ENCODE data around the gene MRO.

MRO gene

DNA sequence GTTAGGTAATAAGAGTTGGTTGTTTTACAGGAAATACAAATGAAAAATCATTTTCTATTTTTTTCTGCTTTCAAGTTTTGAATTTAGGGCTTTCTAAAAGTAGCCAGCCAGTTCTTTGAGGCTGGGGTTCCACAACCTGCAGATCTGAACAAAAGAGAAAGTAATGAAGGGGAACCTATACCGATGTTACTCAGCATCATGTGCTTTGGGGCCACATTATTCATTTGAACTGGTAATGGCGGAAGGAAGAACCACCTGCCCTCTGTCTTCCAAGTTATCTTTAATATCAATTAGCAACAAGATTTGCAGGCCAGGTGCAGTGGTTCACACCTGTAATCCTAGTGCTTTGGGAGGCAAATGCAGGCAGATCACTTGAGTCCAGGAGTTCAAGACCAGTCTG, 12.9 kb upstream of the MRO start:
- DNase-seq = no peak

DNA sequence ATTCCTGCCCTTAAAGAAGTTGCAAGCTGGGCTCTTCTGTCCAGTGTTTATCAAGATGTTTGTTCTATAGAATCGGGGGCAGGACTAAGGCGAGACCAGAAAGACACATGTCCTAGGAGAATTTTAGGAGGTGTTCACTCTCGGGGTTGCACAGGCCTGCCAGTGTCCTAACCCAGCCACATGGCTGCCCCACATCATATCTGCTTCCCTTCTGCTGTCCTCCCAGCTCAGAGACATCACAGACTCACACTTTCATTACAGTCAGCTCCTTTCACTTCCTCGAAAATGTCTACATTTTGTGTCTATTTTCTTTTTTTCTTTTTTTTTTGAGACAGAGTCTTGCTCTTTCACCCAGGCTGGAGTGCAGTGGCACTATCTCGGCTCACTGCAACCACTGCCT, 10.7 kb upstream of the MRO start:
- DNase-seq = no peak

DNA sequence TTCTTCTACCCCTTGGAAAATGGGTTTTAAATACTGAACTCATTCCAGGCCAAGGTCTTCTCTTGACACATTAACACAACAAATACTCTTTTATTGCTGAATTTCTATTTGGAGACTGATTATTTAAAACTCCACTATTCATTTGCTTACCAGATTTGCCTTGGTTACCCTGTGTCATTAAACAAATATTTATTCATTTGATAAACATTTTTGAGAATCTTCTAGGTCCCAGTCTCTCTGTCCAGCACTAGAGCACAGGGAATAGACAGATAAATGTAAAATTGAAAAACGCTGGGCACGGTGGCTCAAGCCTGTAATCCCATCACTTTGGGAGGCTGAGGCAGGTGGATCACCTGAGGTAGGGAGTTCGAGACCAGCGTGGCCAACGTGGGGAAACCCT, 9.8 kb upstream of the MRO start:
- no peak for DNase-seq

DNA sequence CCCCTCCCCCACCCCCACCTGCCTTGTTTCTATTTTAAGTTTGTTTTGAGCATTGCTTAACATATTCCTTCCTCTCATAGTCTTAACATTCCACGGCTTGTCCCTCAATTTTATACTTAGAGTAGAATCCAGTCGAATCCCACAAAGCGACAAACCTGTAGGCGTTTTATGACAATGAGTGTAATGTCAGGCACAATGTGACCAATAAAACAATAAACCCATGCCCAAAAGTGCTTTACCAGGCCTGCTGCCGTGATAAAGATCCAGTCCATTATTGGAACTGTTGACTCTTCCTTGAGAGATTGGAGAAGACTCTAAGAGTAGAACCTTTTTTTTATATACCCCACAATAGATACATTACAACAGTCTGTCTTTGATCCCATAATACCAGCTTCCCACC, 6.2 kb upstream of the MRO start:
- DNase-seq = no peak

DNA sequence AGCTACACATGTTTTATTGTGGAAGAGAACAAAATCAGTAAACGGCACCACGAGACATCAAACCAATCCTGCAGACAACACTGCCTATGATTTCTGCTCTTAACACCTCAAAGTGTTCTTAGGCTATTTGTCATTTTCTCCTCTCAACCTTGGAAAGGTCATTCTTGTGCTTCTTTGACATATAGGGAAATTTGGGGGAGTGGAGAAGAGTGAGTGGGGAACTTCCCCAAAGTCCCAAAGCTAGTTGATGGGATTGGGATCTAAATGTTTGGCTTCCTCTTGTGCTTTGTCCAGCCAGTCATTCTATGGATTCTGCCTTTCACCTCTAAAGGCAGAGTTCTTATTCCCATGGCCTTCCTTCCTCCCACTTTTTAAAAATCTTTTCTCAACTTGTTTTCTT, 5.8 kb upstream of the MRO start:
- DNase-seq = no peak

DNA sequence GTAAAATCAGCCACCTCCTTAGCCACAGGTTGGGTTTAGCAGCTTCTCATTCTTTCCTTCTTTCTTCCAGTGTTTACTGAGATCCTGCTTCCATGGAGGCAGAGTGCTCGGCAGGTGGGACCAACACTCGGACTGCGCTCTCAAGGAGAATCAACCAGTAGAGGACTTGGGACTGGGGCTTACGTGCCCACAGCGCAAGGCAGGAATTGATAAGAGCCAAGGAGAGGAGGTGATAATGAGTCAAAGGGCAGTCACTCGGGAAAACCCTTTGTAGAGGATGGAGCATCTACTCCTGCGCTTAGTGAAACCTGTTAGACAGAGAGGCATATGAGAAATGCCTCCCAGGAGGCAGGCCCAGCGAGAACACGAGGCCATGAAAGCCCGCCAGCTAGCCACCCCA, 2.9 kb upstream of the MRO start:
- no peak for DNase-seq

DNA sequence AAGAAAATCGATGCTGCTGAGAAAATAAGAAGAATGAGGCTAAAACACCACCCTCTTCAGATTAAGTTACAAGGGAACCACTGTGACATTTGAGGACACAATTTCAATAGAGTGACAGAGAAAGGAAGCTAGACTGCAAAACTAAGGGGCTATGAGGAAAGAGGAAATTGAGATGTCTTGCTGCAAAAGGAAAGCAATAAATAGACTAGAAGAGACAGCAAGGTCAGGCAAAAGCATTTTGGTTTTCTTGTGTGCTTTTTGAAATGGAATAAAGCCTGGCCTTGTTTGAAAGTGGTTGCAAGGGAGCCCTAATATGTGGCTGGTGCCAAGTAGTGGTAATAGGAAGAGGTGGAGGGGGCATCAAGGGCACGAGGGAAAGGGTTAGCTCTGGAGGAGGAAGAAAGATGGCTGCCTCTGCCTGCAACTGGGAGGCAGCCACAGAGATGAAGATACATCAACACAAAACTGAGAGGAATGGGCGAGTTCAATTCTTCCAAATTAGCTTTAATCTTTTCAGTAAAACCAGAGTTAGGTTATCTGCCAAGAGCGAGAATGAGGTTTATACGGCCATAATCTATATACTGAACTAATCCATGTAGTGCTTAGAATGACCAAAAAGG, 1.2 kb upstream of the MRO start:
- DNase-seq = no peak

DNA sequence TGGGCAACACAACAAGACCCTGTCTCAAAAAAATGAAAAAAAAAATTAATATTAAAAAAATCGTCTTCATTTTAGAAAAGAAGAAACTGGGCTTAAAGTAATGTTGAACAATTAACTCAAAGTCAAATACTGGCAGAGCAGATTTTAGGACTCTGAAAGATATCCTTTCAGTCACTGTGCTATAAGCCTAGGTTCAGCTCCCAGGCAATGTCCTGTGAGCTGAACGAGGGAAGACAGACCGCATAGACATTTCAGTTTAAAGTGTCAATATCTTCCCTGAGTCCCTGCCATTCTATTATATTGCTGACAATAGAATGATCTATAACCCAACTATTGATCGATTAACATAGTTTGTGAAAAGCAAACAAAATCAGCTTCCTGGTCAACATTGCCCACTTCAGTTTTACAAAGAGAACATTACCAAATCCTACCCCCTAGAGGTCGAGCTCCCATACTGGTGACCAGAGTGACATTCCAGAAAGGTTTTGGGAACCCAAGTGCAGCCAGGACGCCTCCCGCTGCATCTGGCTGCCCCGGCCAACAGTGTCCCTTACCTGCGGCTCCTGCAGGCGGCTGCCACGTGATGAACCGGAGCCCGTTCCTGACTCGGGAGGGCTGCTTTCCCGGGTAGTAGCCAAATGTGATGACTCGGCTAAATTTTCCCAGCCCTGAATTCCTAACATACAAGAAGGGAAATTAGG, 639 bp downstream of the MRO start:
- no peak for DNase-seq

DNA sequence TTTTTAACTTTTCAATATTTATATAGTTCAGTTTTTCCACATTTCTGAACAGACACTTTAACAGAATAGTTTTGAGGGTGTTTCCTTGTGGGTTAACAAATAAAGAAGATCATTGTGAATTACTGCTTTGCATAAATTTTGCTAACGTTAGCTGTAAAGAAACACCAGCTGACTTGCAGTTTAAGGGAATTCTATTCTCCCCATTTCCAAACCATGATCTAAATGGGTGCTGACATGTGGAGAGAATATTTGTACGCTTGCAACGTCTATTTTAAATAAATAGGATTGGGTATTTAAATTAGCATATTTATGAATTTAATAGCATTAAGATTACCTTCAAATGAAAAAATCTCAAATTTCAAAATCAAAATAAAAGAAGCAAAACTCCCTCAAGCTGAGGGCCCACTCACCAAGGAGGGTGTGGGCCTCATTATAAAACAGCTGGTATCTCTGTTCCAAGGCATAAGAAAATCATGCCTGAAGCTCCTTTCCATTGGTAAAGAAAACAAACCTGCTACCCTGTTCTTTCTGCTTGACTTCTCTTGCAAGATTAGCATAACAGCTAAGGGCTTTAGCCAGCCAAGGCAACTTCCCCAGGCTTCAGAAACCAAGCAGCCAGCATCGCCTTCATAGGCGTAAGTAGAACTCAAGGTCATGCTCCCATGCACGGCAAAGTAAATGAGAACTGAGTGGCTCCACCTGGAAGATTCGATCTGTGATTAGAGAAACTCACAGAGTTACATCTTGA, 3.2 kb downstream of the MRO start:
- DNase-seq = no peak

DNA sequence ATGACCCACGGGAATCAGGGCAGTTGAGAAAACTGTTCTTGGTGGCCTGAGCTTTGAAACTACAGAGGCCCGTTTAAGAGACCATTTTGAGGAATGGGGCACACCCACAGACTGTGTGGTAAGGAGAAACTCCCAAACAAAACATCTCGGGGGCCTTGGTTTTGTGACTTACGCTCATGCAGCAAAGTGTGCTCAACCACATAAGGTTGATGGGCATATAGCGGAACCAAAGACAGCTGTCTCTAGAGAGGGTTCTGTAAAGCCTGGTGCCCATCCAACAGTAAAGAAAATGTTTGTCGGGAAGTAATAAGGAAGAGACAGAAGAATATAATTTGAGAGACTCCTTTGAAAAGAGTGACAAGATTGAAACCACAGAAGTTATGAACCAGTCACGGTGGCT, 5.4 kb downstream of the MRO start:
- no peak for DNase-seq

DNA sequence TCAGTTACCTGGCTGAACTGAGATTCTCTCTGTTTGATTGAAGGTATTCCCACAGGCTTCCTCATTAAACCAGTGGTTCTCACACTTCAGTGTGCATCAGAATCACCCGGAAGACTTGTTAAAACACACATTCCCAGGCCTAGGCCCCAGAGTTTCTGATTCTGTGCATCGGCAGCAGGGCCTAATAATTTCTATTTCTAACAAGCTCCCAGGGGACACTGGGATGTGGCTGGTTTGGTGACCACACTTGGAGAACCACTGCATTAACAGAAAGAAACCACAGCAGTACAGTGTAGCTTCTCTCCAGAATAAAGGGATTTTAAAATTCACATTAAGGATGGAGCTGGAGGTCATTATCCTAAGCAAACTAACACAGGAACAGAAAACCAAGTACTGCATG, 6.5 kb downstream of the MRO start:
- DNase-seq = no peak

DNA sequence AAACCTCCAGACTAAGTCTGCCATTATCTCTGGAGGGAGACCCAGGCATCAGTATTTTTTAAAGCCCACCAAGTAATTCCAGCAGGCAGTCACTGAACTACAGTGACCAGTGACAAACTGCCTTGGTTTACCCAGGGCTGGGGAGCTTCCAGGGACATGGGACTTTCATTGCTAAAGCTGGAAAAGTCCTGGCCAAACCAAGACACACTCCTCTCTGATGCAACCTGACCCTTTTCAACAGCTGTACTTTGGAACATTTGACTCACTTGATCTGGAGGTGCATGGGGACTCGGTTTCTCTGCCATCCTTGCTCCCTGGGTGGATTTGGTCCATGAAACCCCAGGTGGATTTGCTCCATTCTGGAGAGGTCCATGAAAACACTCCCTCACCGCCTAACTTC, 7.0 kb downstream of the MRO start:
- DNase-seq = no peak

DNA sequence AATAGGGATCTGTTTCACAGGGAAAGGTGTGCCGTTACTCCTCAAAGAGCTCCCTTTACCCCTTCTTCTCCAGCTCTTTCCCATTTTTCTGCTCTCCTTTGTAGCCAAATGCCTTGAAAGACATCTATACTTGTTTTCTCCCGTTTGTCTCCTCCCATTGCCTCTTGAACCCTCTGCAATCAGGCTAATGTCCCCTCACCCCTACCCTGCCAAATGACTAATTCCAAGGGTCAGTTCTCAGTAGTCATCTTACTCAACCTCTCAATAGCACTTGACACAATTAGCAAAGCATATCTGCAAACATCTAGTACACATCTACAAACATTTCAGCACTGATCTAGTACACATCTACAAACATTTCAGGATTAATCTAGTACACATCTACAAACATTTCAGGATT, 12.6 kb downstream of the MRO start:
- no peak for DNase-seq

DNA sequence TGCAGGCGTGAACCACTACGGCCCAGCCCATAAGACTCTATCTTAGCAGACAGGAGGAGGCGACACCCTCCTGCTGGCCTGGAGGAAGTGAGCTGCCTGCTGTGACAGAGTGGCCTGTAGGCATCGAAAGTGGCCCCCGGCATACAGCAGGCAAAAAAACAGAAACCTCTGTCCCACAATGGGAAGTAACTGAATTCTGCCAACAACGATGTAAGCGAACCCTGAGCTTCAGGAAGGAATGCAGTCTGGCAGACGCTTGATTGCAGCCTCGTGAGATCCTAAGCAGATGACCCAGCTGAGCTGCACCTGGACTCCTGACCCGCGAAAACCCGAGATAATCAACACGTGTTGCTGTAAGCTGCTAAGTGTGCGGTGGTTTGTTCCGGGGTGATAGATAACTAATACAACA, 13.6 kb downstream of the MRO start:
- DNase-seq = peak in 1 of 2 donors; percentile 46

DNA sequence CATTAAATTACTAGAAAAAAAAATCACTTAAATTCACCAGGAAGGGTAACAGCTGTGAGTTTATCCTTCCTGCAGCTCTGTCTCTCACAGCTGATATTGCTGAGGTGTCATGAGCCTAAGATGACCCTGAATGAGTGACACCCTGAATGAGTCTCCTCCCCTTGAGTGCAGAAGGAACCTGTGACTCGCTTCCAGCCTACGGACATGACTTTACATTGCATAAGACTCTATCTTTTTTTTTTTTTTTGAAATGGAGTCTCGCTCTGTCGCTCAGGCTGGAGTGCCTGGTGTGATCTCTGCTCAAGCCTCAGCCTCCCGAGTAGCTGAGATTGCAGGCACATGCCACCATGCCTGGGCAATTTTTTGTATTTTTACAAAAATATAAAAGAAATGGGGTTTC, 14.1 kb downstream of the MRO start:
- no peak for DNase-seq

DNA sequence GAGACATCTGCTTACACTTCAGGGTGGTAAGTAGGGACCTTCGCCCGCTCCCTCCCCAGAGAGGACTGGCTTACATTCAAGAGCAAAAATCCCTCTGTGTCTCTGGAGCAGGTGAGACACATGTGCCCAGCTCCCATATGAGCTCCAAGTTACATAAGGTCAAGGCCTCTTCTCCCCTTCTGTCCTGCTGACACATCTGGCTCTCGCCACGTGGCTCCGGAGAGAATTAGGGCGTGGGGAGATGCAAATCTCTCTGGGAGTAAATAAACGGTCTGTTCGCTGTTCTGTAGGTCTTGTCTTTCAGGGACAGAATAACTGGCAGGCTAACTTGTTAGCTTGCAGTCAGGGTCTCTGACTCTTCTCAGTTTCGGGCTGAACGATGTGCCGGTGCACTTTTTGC, 16.2 kb downstream of the MRO start:
- DNase-seq = no peak

DNA sequence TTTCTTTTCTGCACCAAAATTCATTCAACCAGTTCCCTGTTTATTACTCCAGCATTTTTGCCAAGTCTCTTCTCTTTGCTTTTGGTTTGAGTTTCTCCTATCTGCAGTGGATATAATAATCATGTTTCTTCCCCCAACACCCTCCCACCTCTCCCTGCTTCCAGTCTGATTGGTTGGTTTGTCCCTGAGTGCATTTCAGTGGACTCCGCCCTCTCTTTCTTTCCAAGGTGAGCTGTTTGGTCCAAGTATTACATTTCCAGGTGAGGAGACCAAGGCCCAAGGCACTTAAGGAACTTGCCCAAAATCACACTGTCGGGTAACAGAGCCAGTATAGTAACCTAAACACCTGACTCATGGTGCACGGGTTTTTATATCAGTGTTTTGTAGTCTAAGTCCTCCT, 17.7 kb downstream of the MRO start:
- DNase-seq = no peak

DNA sequence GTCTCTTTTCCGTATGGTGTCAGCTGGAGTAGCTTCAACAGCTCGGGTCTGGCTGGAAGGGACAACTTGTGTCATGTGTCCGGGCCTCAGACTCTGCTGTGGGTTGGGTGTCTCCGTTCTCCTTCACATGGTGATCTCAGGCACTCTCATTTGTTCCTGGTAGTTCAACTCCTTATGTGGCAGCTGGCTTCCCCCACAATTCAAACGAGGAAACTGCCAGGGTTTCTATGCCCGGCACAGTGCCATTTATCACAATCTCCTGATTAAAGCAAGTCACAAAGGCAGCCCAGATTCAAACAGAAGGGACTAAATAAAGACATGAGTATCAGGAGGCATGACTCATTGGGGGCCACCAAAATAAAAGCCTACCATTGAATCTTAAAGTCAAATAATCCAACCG, 22.7 kb downstream of the MRO start:
- no peak for DNase-seq

DNA sequence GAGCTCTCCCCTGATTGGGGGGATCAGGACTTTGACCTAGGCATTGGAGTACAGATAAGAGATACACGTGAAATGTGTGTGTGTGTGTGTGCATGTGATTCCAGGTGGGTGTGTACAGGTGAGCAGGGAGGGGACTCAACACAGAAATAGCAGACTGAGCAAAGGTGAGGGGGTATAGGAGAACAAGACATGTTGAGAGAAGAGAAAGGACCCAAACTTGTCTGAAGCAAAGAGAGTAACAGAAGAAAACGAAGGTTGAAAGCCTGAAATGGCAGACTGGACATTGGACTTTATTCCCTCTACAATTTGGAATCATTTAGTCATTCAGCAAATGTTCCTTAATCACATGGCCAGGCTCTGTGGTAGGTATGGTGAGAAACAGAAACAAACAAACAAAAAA, 23.3 kb downstream of the MRO start:
- DNase-seq = no peak

DNA sequence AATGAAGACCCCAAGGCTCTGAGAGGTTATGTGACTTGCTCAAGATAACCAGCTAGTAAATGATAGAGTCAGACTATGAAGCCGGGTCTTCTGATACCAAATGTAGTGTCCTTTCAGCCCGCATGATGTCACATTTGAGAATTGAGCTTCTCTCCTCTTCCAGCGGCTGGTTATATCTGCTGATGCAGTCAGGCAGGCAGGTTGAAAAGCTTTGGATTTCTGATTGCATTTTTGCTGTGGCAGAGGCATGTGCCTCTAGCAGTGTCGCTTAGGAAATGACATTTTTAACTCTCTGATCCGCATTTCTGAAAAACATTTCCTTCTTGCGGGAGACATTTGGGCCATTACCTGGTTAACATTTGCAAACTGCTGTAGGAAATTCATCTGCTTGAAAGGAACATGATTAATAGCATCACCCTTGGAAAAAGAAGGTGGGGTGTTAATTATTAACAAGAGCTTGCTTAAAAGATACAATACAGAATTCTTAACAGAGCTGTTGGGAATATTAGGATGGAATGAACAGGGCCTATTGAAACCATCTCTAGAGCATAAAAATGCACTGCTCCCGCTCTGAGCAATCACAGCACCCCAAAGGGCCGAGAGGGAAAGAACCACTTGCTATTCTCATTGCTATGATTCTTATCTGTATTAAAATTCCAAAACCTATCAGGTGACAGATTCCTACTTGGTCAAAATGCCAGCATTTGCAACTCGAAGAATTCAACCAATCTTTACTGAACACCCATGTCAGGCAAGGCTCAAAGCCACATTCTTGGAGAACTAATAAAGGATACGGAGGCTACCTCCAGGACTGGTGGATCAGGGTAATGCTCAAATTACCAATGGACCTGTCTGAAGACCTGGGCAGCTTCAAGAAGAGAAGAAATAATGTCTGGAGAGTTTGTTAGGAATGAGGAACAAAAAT, 25.9 kb downstream of the MRO start:
- no peak for DNase-seq

DNA sequence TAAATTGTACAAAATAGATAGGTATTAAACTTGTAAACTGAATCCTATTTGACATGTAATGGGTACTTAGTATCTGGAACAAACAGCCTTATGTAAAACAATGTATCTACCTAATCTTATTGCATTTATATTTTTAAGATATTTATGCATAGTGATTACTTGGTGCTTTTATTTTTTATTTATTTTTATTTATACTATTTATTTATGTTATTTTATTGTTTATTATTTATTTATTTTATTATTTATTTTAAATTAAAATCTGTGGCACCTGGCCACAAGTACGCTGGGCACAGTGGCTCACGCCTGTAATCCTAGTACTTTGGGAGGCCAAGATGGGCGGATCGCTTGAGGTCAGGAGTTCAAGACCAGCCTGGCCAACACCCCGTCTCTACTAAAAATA, 26.9 kb downstream of the MRO start:
- no peak for DNase-seq

DNA sequence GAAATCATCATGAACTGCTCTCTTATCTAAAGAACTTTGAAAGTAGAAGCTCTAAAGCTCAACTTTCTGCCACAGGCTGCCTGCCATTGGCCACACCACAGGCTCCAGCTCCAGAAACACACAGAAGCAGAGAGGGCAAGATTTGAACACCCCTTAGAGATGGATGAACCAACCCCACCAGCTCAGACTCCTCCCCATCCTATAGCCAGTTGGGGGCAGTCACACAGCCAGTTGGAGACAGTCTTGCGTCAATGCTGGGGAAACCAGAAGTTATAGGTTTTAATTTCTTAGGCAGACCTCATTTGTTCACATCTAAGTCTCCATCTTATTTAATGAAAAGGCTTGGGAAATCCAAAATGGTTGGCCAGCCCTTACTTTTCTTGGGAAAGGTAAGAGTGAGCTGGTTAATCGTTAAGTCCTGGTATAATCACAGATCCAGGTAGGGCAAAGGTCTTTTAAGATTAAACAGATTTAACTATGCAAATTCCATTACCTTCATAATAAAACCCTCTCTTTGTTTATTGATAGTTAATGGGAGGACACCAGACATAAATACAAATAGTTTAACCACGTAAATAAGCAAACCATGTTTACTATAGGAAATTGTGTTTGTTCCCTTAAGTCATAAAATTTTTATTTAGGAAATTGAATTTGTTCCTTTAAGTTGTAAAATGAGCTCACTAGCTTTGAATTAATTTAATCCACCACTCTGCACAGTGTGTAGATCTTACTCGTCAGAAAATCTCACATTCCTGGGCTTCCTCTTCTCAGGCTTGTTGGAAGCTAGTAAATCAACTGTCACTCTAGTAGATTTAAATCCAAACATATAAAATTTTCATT, 28.0 kb downstream of the MRO start:
- no peak for DNase-seq

Data from CD4-positive, alpha-beta T cell treated with Interferon alpha-2 for 1 hour (primary cell).